Esophagus muscularis mucosa (tissue), 4 donors: ENCODE data around the gene TDRD12.

Experiments used
- CTCF ChIP-seq, 3 experiments: fragments of 200-600 bp in 2 of 3; fragments of 450-650 bp in 1 of 3; sonication (generic) in 2 of 3; IDR thresholded peaks; one replicate each; pipeline ENCODE4 v1.5.1; 2017 to 2019; ENCODE audit warnings: antibody characterized with exemption in 3 of 3, mild to moderate bottlenecking in 2 of 3, moderate library complexity in 1 of 3
- EP300 ChIP-seq: sonication (generic); formaldehyde crosslinking; IDR thresholded peaks from one replicate; pipeline ENCODE4 v1.6.1; 2017; ENCODE audit warnings: antibody characterized with exemption
- POLR2AphosphoS5 ChIP-seq, 2 donors: sonication (generic); formaldehyde crosslinking; IDR thresholded peaks; one replicate each; pipeline ENCODE4 v1.6.1; 2017; ENCODE audit warnings: antibody characterized with exemption in 2 of 2

GRCh38 chr19:32875428-32875827 lies 155.9 kb downstream of the TDRD12 start:
- no peak for TF ChIP-seq CTCF (IDR thresholded peaks at IDR 0.05)
- TF ChIP-seq EP300: no peak
- TF ChIP-seq POLR2AphosphoS5 (IDR thresholded peaks at IDR 0.05): no peak
